Left renal cortex interstitium (tissue), 4 donors: ENCODE measurements around the gene NPTX1. TPM values are rescaled to one million over a fixed set of nuclear protein-coding genes. Genes with fewer than 3 reads are reported as not detected.

ENCODE experiments used
- DNase-seq, 4 donors: peaks; one replicate each; pipeline ENCODE4 v3.0.0-alpha.2; 2013; ENCODE audit warnings: low read depth in 4 of 4, low spot score in 2 of 4, missing footprints in 1 of 4
- polyA plus RNA-seq, 4 donors: library from polyadenylated mRNA; unstranded; fragments of 120-200 nt; gene quantifications; one replicate each; pipeline ENCODE4 v1.2.1, GENCODE V29; 2013; ENCODE audit not compliant: insufficient read length in 4 of 4

Gene NPTX1
- polyA plus RNA-seq, 4 donors: 0.95 to 1.5 (median 1.1) TPM

- no peak for DNase-seq
These were observed 45.8 kb downstream of the NPTX1 start for GRCh38 chr17:80430446-80431245.

GRCh38 chr17:80429356-80430275 lies 46.8 kb downstream of the NPTX1 start:
- DNase-seq: no peak

DNA sequence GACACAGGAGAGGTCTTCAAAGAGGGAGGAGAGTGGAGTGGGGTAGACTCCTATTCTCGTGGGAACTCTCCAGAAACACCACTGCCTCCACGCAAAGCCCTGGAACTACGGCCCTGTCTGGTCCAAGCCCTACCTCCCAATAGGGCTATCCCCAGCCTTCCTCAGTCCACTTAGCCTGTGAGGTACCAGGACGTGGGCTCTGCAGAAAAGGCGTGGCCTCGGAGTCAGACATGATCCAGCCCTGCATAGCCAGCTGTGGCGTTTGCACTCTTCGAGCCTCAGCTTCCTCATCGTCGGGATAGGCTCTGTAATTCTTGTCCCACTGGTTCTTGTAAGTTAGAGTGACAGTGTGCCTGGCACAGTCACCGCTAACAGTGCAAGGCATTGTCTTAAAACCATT lies 47.6 kb downstream of the NPTX1 start:
- DNase-seq: no peak

DNA sequence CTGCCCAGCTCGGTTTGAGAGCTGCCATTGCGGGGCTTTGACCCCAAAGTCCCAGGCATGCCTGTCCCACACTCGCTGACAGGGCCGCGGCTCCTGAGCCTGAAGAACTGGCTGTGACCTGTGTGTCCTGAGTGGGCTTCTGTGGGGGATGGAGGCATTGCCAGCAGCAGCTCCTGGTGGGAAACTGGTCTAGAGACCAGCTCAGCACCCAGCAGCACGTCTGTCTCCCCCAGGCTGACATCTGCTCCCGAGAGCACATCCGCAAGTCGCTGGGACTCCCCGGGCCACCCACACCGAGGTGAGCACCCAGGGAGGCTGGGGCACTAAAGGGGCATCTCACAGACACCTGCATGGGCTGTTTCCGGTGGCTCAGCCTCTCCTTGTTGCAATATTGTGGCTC lies 48.0 kb downstream of the NPTX1 start:
- DNase-seq: no peak

DNA sequence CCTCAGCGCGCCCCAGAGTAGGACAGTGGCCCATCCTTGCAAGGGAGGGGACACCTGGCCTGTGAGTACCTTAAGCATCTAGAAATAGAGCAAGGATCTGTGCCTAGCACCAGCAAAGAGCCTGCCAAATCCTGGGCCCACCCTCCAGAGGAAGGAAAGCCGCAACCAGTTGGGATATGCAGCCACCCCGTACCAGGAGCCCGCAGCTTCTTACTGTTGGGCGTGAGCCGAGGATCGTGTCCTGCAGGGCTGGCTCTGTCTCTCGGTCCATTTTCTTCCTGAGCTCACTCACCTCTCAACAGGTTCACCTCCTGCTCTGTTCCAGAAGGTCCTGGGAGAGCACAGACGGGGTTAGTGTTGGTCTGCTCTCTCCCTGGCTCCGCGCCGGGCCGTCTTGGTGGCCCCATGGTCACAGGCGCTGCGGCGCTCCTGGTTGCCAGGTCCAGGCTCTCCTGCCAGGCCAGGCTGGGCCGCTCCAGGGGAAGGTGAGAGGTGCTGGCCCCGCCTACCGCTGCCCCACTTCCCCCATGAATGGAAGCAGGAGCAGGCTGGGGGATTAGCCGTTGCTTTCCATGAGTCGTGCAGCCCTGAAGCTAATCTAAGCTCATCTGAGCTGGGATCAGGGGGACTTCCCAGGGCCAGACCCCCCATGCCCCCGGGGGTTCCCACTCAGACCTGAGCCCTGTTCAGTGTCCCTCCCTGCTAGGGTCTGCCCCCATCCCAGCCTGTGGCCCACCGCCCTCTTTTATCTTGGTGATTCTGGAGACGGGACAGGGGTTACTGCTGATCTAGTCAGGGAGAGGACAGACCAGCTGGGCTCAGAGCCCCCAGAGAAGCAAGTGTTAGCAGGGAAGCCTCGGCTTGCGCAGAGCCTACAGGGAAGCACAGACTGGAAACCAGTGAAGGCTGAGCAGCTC lies 48.8 kb downstream of the NPTX1 start:
- no peak for DNase-seq

- DNase-seq: peak in 3 of 4 donors; percentile 14 to 44 (median 40)
These were observed 49.6 kb downstream of the NPTX1 start for GRCh38 chr17:80426671-80427326.

- DNase-seq: no peak
These were observed 50.5 kb downstream of the NPTX1 start for GRCh38 chr17:80425835-80426426.

DNA sequence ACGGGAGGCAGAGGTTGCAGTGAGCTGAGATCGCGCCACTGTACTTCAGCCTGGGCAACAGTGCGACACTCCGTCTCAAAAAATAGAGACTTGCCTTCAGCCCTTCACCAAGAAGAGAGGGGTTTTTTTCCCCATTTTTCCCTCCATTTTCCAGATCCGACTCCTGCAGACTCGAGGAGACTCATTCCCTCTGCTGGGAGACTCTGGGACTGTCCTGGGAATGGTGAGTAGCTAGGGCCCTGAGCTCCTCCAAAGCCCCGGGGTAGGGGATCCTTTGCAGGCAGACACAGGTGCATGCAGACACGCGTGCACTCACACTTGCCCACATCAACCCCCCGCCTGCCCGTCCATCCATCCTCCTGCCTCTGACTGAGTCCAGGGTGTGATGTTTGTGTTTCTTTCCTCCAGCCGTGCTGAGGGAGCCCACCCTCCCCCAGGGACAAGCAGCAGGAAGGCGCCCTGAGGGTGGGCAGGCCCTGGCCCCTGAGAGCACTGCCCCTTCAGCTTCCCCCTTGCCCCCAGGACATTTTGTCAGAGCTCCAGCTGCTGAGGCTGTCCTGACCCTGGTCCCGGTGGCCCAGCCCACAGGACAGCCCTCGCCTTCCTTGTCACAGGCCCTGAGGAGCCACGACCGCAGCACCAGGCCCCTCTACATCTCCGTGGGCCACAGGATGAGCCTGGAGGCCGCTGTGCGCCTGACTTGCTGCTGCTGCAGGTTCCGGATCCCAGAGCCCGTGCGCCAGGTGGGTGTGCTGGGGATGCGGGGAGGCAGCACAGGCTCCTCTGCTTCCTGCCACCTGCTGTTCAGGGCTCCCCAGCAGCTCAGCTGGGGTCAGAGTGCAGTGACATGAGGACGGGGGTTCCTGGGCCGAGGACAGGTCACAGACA lies 51.3 kb downstream of the NPTX1 start:
- no peak for DNase-seq

DNA sequence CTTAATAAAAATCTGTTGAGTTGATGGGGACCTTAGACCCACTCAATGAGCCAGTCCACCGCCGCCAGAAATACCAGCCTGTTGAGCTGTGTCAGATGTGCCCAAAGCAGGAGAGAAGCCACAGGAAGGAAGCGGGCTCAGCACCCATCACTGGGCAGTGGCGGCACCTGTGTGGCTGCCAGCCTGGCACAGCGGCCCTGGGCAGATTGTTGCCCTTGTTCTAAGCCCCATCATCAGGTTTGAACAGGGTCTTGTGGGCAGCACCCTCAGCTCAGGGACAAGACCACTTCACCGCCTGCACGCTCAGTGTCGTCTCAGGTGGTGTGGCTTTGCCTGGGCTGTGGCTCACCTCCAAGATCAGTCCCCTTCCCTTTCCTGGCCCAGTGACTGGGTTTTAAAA lies 52.1 kb downstream of the NPTX1 start:
- DNase-seq: no peak

DNA sequence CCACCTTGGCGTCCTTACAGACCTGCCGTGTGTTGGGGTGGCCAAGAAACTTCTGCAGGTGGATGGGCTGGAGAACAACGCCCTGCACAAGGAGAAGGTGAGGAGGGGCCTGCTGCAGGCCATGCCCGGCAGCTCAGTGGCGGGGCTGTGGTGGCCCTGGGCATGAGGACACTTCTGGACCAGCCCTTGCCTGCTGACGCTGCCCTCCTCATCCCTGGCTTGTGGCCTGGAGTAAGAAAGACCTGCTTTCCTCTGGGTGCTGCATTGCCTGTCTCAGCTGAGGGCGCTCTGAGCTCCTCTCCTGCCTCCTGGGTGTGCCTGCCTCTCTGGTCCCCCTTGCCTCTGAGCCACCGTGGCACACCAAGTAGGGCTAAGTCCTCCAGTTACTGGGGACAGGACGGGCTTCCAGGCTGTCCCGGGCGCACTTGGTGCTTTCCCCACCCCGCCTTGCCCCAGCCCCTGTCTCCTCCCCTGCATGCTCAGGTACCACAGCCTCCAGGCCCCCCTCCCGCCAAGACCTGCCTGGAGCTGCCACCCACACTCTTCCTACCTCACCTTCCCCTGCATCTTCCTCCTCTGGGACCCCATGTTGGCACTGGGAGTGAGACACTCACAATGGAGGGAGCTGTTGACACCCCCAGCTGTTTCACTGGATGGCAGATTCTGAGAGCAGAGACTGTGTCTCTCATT lies 52.7 kb downstream of the NPTX1 start:
- no peak for DNase-seq

- DNase-seq: no peak
These were observed 53.4 kb downstream of the NPTX1 start for GRCh38 chr17:80422981-80423380.

DNA sequence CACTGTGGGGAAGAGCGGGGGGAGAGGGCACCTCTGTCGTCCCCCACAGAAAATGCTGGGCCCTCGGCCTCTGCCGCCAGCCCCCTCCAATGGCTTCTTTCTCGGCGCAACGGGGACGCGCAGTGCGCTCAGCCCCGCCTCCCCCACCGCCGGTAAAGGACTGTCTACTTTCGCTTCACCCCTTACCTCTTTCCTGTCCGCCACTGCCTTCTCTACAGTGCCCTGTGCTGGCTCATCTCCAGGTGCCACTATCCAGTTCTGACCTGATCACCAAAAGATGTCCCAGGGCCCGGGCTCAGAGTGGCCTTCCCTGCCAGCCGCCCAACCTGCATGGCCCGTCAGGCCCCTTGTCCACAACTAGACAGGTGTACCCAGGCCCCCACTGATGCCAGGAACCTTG lies 54.1 kb downstream of the NPTX1 start:
- no peak for DNase-seq

GRCh38 chr17:80421381-80422090 lies 54.9 kb downstream of the NPTX1 start:
- DNase-seq: no peak

- no peak for DNase-seq
These were observed 57.2 kb downstream of the NPTX1 start for GRCh38 chr17:80419255-80419654.

GRCh38 chr17:80418589-80418988 lies 57.8 kb downstream of the NPTX1 start:
- DNase-seq: no peak
